Measurements from ENCODE around the gene OBI1.
A peak's percentile ranks its signal among the peaks of the same experiment; 100 is the strongest.

OBI1 gene

DNA sequence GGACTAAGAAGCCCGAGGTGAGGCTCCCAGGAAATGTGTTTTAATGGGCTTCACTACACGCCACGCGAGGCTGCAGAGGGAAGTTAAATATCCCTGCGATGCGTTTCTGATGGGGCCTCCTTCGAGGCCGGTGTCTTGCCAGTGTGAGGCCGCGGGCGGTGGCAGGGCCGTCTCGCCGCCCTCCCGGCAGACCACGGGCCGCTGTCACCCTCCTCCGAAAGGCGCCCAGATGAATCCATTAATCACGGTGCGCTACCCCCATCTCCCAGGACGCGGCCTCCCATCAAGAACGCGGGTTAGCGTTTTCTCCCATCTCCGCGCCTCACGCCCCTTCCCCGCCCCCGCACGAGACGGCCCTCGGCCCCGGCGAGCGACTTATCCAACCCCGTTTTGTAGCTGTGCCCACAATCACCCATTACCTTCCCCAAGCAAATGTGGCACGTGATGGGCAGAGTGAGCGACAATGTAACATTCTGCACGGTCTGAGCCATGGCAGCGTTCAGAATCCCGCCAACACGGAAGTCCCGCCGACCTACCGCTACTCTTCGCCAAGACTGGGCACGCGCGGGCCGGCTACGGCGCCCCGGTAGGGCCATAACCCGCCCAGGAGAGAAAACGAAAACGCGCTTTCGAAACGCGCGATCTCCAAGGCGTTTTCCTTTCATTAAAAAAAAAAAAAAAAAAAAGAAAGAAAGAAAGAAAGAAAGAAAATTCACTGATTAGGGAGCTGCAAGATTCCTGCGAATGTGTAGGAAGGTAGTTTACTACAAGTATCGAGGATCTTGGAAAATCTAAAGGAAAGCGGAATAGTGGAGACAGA lies at the start of gene OBI1 (continued):
- TF ChIP-seq, protein P1, sequence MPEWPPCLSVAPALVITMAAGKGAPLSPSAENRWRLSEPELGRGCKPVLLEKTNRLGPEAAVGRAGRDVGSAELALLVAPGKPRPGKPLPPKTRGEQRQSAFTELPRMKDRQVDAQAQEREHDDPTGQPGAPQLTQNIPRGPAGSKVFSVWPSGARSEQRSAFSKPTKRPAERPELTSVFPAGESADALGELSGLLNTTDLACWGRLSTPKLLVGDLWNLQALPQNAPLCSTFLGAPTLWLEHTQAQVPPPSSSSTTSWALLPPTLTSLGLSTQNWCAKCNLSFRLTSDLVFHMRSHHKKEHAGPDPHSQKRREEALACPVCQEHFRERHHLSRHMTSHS (tag by site-specific recombination; IDR thresholded peaks at IDR 0.05): no peak
- no peak for TF ChIP-seq ZNF174 (tag by site-specific recombination; IDR thresholded peaks at IDR 0.05)
- no peak for TF ChIP-seq ZNF510 (tag by site-specific recombination; IDR thresholded peaks at IDR 0.05; ENCODE audit: insufficient replicate concordance)
- TF ChIP-seq KLF16 (tag by site-specific recombination; IDR thresholded peaks at IDR 0.05): no peak
- TF ChIP-seq ZNF561 (tag by site-specific recombination; IDR thresholded peaks at IDR 0.05; ENCODE audit: borderline replicate concordance): no peak; the same call in none of the 2 replicates
- no peak for TF ChIP-seq ZNF791 (tag by site-specific recombination; IDR thresholded peaks at IDR 0.05)
- TF ChIP-seq, protein P2, sequence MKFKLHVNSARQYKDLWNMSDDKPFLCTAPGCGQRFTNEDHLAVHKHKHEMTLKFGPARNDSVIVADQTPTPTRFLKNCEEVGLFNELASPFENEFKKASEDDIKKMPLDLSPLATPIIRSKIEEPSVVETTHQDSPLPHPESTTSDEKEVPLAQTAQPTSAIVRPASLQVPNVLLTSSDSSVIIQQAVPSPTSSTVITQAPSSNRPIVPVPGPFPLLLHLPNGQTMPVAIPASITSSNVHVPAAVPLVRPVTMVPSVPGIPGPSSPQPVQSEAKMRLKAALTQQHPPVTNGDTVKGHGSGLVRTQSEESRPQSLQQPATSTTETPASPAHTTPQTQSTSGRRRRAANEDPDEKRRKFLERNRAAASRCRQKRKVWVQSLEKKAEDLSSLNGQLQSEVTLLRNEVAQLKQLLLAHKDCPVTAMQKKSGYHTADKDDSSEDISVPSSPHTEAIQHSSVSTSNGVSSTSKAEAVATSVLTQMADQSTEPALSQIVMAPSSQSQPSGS (tag by site-specific recombination; IDR thresholded peaks at IDR 0.05; ENCODE audit: low read depth): no peak
- no peak for TF ChIP-seq ZNF146 (tag by site-specific recombination; IDR thresholded peaks at IDR 0.05)
- TF ChIP-seq, protein P3, sequence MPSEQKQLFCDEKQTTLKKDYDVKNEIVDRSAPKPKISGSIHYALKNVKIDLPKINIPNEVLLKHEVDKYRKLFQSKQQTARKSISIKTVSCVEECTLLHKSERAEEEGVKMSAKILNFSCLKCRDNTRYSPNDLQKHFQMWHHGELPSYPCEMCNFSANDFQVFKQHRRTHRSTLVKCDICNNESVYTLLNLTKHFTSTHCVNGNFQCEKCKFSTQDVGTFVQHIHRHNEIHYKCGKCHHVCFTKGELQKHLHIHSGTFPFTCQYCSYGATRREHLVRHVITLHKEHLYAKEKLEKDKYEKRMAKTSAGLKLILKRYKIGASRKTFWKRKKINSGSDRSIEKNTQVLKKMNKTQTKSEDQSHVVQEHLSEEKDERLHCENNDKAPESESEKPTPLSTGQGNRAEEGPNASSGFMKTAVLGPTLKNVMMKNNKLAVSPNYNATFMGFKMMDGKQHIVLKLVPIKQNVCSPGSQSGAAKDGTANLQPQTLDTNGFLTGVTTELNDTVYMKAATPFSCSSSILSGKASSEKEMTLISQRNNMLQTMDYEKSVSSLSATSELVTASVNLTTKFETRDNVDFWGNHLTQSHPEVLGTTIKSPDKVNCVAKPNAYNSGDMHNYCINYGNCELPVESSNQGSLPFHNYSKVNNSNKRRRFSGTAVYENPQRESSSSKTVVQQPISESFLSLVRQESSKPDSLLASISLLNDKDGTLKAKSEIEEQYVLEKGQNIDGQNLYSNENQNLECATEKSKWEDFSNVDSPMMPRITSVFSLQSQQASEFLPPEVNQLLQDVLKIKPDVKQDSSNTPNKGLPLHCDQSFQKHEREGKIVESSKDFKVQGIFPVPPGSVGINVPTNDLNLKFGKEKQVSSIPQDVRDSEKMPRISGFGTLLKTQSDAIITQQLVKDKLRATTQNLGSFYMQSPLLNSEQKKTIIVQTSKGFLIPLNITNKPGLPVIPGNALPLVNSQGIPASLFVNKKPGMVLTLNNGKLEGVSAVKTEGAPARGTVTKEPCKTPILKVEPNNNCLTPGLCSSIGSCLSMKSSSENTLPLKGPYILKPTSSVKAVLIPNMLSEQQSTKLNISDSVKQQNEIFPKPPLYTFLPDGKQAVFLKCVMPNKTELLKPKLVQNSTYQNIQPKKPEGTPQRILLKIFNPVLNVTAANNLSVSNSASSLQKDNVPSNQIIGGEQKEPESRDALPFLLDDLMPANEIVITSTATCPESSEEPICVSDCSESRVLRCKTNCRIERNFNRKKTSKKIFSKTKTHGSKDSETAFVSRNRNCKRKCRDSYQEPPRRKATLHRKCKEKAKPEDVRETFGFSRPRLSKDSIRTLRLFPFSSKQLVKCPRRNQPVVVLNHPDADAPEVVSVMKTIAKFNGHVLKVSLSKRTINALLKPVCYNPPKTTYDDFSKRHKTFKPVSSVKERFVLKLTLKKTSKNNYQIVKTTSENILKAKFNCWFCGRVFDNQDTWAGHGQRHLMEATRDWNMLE (tag by site-specific recombination; conservative IDR thresholded peaks at IDR 0.05; ENCODE audit: low read depth): no peak; the same call in 1 of the 2 replicates
- TF ChIP-seq ZNF266 (tag by site-specific recombination; IDR thresholded peaks at IDR 0.05; ENCODE audit: low read depth): no peak
- TF ChIP-seq ZNF768 (tag by site-specific recombination; IDR thresholded peaks at IDR 0.05): no peak
- no peak for TF ChIP-seq IKZF3 (tag by site-specific recombination; IDR thresholded peaks at IDR 0.05)
- TF ChIP-seq, protein P4, sequence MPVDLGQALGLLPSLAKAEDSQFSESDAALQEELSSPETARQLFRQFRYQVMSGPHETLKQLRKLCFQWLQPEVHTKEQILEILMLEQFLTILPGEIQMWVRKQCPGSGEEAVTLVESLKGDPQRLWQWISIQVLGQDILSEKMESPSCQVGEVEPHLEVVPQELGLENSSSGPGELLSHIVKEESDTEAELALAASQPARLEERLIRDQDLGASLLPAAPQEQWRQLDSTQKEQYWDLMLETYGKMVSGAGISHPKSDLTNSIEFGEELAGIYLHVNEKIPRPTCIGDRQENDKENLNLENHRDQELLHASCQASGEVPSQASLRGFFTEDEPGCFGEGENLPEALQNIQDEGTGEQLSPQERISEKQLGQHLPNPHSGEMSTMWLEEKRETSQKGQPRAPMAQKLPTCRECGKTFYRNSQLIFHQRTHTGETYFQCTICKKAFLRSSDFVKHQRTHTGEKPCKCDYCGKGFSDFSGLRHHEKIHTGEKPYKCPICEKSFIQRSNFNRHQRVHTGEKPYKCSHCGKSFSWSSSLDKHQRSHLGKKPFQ (tag by site-specific recombination; IDR thresholded peaks at IDR 0.05): no peak
- TF ChIP-seq ZBTB7A (tag by site-specific recombination; IDR thresholded peaks at IDR 0.05; ENCODE audit: low read depth): no peak
- TF ChIP-seq GLIS1 (tag by site-specific recombination; IDR thresholded peaks at IDR 0.05): peak; percentile 88
- no peak for TF ChIP-seq YY2 (tag by site-specific recombination; IDR thresholded peaks at IDR 0.05)
- TF ChIP-seq, protein P5, sequence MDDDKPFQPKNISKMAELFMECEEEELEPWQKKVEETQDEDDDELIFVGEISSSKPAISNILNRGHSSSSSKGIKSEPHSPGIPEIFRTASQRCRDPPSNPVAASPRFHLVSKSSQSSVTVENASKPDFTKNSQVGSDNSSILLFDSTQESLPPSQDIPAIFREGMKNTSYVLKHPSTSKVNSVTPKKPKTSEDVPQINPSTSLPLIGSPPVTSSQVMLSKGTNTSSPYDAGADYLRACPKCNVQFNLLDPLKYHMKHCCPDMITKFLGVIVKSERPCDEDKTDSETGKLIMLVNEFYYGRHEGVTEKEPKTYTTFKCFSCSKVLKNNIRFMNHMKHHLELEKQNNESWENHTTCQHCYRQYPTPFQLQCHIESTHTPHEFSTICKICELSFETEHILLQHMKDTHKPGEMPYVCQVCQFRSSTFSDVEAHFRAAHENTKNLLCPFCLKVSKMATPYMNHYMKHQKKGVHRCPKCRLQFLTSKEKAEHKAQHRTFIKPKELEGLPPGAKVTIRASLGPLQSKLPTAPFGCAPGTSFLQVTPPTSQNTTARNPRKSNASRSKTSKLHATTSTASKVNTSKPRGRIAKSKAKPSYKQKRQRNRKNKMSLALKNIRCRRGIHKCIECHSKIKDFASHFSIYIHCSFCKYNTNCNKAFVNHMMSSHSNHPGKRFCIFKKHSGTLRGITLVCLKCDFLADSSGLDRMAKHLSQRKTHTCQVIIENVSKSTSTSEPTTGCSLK (tag by site-specific recombination; IDR thresholded peaks at IDR 0.05): no peak
- no peak for TF ChIP-seq ZNF10 (tag by site-specific recombination; IDR thresholded peaks at IDR 0.05)
- TF ChIP-seq, protein P6, sequence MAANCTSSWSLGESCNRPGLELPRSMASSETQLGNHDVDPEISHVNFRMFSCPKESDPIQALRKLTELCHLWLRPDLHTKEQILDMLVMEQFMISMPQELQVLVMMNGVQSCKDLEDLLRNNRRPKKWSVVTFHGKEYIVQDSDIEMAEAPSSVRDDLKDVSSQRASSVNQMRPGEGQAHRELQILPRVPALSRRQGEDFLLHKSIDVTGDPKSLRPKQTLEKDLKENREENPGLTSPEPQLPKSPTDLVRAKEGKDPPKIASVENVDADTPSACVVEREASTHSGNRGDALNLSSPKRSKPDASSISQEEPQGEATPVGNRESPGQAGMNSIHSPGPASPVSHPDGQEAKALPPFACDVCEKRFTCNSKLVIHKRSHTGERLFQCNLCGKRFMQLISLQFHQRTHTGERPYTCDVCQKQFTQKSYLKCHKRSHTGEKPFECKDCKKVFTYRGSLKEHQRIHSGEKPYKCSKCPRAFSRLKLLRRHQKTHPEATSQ (tag by site-specific recombination; IDR thresholded peaks at IDR 0.05): no peak
- TF ChIP-seq, protein P7, sequence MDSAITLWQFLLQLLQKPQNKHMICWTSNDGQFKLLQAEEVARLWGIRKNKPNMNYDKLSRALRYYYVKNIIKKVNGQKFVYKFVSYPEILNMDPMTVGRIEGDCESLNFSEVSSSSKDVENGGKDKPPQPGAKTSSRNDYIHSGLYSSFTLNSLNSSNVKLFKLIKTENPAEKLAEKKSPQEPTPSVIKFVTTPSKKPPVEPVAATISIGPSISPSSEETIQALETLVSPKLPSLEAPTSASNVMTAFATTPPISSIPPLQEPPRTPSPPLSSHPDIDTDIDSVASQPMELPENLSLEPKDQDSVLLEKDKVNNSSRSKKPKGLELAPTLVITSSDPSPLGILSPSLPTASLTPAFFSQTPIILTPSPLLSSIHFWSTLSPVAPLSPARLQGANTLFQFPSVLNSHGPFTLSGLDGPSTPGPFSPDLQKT (IDR thresholded peaks at IDR 0.05; ENCODE audit: borderline replicate concordance, low read depth, low read length): no peak
- TF ChIP-seq ZFHX2 (tag by site-specific recombination; conservative IDR thresholded peaks at IDR 0.05): peak; percentile 89
- TF ChIP-seq KLF9 (tag by site-specific recombination; IDR thresholded peaks at IDR 0.05; ENCODE audit: low read depth): peak; percentile 95
- 0 out of 2 replicates have a peak, but pooled peaks have one; percentile 29 for TF ChIP-seq ZFP69B (tag by site-specific recombination; IDR thresholded peaks at IDR 0.05)
- no peak for TF ChIP-seq HOXD13 (CRISPR knock-in tag; IDR thresholded peaks at IDR 0.05; ENCODE audit: borderline replicate concordance)
